ENCODE data around the gene DNAH3. TPM values are rescaled to one million over a fixed set of nuclear protein-coding genes. Genes with fewer than 3 reads are reported as not detected.

The DNAH3 gene
- total RNA-seq, 1 experiment from 2014 or later: 0.24 TPM

DNA sequence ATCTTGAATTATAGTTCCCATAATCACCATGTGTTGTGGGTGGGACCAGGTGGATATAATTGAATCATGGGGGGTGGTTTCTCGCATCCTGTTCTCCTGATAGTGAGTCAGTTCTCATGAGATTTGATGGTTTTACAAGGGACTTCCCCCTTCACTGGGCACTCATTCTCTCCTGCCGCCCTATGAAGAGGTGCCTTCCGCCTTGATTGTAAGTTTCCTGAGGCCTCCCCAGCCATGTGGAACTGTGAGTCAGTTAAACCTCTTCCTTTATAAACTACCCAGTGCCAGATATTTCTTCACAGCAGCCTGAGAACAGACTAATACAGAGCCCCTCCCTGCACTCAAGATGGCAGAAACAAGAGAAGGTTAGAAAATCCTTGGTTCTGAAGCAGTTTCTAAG, 34.2 kb upstream of the DNAH3 start:
- Histone ChIP-seq H3K4me2 (ENCODE audit: insufficient read depth, insufficient read length, low read length) (no peak overlapping the region), H2BK120ac (ENCODE audit: low read depth, low read length, poor library complexity, severe bottlenecking) (no peak overlapping the region), H3T11ph (ENCODE audit: low read length) (no peak overlapping the region), H2BK20ac (ENCODE audit: low read depth, low read length, poor library complexity, severe bottlenecking) (no peak overlapping the region), H2BK5ac (ENCODE audit: insufficient read length, low read length) (no peak overlapping the region), H3K27ac (ENCODE audit: insufficient read length, low read depth, low read length) (no peak overlapping the region), H3K14ac (ENCODE audit: insufficient read depth, low read length) (no peak overlapping the region), H3K18ac (ENCODE audit: insufficient read length, low read depth, low read length) (no peak overlapping the region), H4K20me1 (ENCODE audit: control insufficient read depth, insufficient read depth, insufficient read length) (no peaks in the 10 kb centered on the region), H4K91ac (ENCODE audit: insufficient read length, low read depth, low read length) (no peak overlapping the region), H2AFZ (ENCODE audit: low read length) (no peak overlapping the region), H3K27me3 (ENCODE audit: insufficient read depth, low read length) (no peaks in the 10 kb centered on the region; the same call in 1 of the 2 replicates), H3K79me1 (ENCODE audit: insufficient read depth, low read depth, low read length, poor library complexity, severe bottlenecking) (no peaks in the 10 kb centered on the region), H3K9ac (ENCODE audit: extremely low read depth, insufficient read length, low read length) (no peak overlapping the region), H2BK15ac (ENCODE audit: low read depth, low read length) (no peak overlapping the region), H3K23me2 (ENCODE audit: insufficient read length, low read depth, low read length, poor library complexity, severe bottlenecking) (no peaks in the 10 kb centered on the region), H3K79me2 (ENCODE audit: insufficient read depth, low read length) (peaks cover 2% of the 10 kb centered on the region; the same call in 1 of the 2 replicates), H3K23ac (ENCODE audit: insufficient read length, low read depth, low read length) (no peak overlapping the region), H4K5ac (ENCODE audit: insufficient read length, low read depth, low read length) (no peak overlapping the region), H2AK5ac (ENCODE audit: insufficient read length, low read length) (no peak overlapping the region), H3K4me1 (ENCODE audit: insufficient read depth, low read length) (no peaks in the 10 kb centered on the region), H3K56ac (ENCODE audit: insufficient read length, low read depth, low read length) (no peak overlapping the region), H3K4ac (ENCODE audit: low read depth, low read length) (no peak overlapping the region), H2BK12ac (ENCODE audit: insufficient read length, low read depth, low read length) (no peak overlapping the region), H4K8ac (replicated peaks; ENCODE audit: insufficient read length, low read depth, low read length) (no peak overlapping the region), H3K9me3 (ENCODE audit: control insufficient read depth, low read depth, low read length) (peaks cover 10% of the 10 kb centered on the region)
- TF ChIP-seq, protein P1, sequence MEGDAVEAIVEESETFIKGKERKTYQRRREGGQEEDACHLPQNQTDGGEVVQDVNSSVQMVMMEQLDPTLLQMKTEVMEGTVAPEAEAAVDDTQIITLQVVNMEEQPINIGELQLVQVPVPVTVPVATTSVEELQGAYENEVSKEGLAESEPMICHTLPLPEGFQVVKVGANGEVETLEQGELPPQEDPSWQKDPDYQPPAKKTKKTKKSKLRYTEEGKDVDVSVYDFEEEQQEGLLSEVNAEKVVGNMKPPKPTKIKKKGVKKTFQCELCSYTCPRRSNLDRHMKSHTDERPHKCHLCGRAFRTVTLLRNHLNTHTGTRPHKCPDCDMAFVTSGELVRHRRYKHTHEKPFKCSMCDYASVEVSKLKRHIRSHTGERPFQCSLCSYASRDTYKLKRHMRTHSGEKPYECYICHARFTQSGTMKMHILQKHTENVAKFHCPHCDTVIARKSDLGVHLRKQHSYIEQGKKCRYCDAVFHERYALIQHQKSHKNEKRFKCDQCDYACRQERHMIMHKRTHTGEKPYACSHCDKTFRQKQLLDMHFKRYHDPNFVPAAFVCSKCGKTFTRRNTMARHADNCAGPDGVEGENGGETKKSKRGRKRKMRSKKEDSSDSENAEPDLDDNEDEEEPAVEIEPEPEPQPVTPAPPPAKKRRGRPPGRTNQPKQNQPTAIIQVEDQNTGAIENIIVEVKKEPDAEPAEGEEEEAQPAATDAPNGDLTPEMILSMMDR (conservative IDR thresholded peaks at IDR 0.05): no peak
- DNase-seq: no peak
- Mint-ChIP-seq H3K27ac (peak overlapping the region in 1 of 3 experiments; percentile 42; a peak in 2 of 7 replicates), H3K4me3 (no peak overlapping the region), H3K4me1 (peaks cover 5 to 14% of the 10 kb centered on the region in 2 experiments; a peak in 3 of 4 replicates), H3K9me3 (peaks cover 25 to 31% of the 10 kb centered on the region in 2 experiments), H3K27me3 (ENCODE audit: low read depth) (peaks cover 7% of the 10 kb centered on the region), H3K36me3 (ENCODE audit: insufficient read depth in 1 of 3, low read depth in 3 of 3) (peaks cover 32 to 43% (median 37%) of the 10 kb centered on the region in 3 experiments)
- no CpG with 5 or more reads among the region's 3 CpGs for WGBS (ENCODE audit: extremely low coverage, insufficient read length, low lambda C conversion rate)

Data from H9 (cell line).